GM19238 (cell line): ENCODE results near the gene MYO7B.

Source experiments
- DNase-seq: peaks from one replicate; pipeline ENCODE4 v3.0.0; 2011; ENCODE audit warnings: low spot score; ENCODE audit not compliant: insufficient read length

MYO7B gene

GRCh38 chr2:127624756-127625571 is 89.5 kb downstream of the MYO7B start:
- DNase-seq = no peak

GRCh38 chr2:127625572-127625951 is 90.1 kb downstream of the MYO7B start:
- no peak for DNase-seq

- no peak for DNase-seq
Observed at GRCh38 chr2:127626175-127626574, 90.7 kb downstream of the MYO7B start.

- DNase-seq = no peak
Observed at GRCh38 chr2:127626917-127627739, 91.6 kb downstream of the MYO7B start.

GRCh38 chr2:127627740-127628571 is 92.5 kb downstream of the MYO7B start:
- DNase-seq = no peak

- no peak for DNase-seq
Observed at GRCh38 chr2:127628767-127629614, 93.5 kb downstream of the MYO7B start.

GRCh38 chr2:127629637-127630036 is 94.2 kb downstream of the MYO7B start:
- no peak for DNase-seq

GRCh38 chr2:127630096-127630863 is 94.8 kb downstream of the MYO7B start:
- DNase-seq = no peak

- no peak for DNase-seq
Observed at GRCh38 chr2:127630864-127631540, 95.5 kb downstream of the MYO7B start.

- no peak for DNase-seq
Observed at GRCh38 chr2:127631541-127631996, 96.1 kb downstream of the MYO7B start.

GRCh38 chr2:127631997-127632581 is 96.6 kb downstream of the MYO7B start:
- no peak for DNase-seq

GRCh38 chr2:127632592-127633489 is 97.4 kb downstream of the MYO7B start:
- DNase-seq = peak; percentile 53

- no peak for DNase-seq
Observed at GRCh38 chr2:127633556-127634065, 98.1 kb downstream of the MYO7B start.

GRCh38 chr2:127634066-127634617 is 98.7 kb downstream of the MYO7B start:
- DNase-seq = no peak

- no peak for DNase-seq
Observed at GRCh38 chr2:127634626-127635379, 99.3 kb downstream of the MYO7B start.

- DNase-seq = no peak
Observed at GRCh38 chr2:127635380-127636237, 100.1 kb downstream of the MYO7B start.
